CD4-positive, alpha-beta memory T cell (primary cell): Measurements from ENCODE around the gene IL1RL2. TPM values are rescaled to one million over a fixed set of nuclear protein-coding genes. Genes with fewer than 3 reads are reported as not detected.

Experiments used
- CTCF ChIA-PET: fragments of 350-600 bp; sonication (Branson Sonifier 250); formaldehyde crosslinking; loops from one replicate; lab custom pipeline; 2021; ENCODE audit warnings: inconsistent platforms; ENCODE audit not compliant: partially characterized antibody; lab: Charles Lee
- POLR2A ChIA-PET: fragments of 350-600 bp; sonication (Branson Sonifier 250); formaldehyde crosslinking; loops from one replicate; lab custom pipeline; 2021; ENCODE audit not compliant: partially characterized antibody; lab: Charles Lee
- DNase-seq, 5 donors: peaks; one replicate each; pipeline versions ENCODE4 v3.0.0 to v3.0.0-alpha.2; 2020 to 2022; ENCODE audit warnings: mixed read lengths in 1 of 5
- H3K27ac ChIP-seq: one replicate; pipeline ENCODE4 v1.7.0; 2013; ENCODE audit warnings: low read depth, low read length
- H3K27me3 ChIP-seq: 2 replicates; pipeline ENCODE4 v1.7.0; 2013; ENCODE audit warnings: mild to moderate bottlenecking, low read length, moderate library complexity; ENCODE audit not compliant: insufficient read depth
- H3K36me3 ChIP-seq: 2 replicates; pipeline ENCODE4 v1.7.0; 2013; ENCODE audit warnings: mild to moderate bottlenecking, low read length, moderate library complexity; ENCODE audit not compliant: insufficient read depth
- H3K4me1 ChIP-seq: 2 replicates; pipeline ENCODE4 v1.7.0; 2013; ENCODE audit warnings: mild to moderate bottlenecking, low read length, moderate library complexity; ENCODE audit not compliant: insufficient read depth
- H3K4me3 ChIP-seq, 2 donors: one replicate each; pipeline ENCODE4 v1.7.0; 2013; ENCODE audit warnings: low read length in 2 of 2, mild to moderate bottlenecking in 1 of 2
- H3K9me3 ChIP-seq, 2 donors: one replicate each; pipeline ENCODE4 v1.7.0; 2013; ENCODE audit warnings: low read length in 2 of 2, control low read depth in 1 of 2; ENCODE audit not compliant: control insufficient read depth in 1 of 2
- H3K27ac Mint-ChIP-seq, 7 donors: one replicate each; pipeline ENCODE4 v1.8.0; 2020 to 2021; ENCODE audit warnings: mixed read lengths in 7 of 7, mild to moderate bottlenecking in 6 of 7, inconsistent platforms in 3 of 7, moderate library complexity in 3 of 7
- H3K27me3 Mint-ChIP-seq, 2 donors: one replicate each; pipeline ENCODE4 v1.8.0; 2020 to 2021; ENCODE audit warnings: mixed read lengths in 2 of 2
- H3K36me3 Mint-ChIP-seq, 2 donors: one replicate each; pipeline ENCODE4 v1.8.0; 2020 to 2021; ENCODE audit warnings: mixed read lengths in 2 of 2, inconsistent platforms in 1 of 2, mild to moderate bottlenecking in 1 of 2
- H3K4me1 Mint-ChIP-seq, 4 donors: one replicate each; pipeline ENCODE4 v1.8.0; 2020 to 2021; ENCODE audit warnings: mixed read lengths in 4 of 4, mild to moderate bottlenecking in 1 of 4
- H3K4me3 Mint-ChIP-seq, 8 donors: one replicate each; pipeline ENCODE4 v1.8.0; 2020 to 2021; ENCODE audit warnings: mixed read lengths in 8 of 8, mild to moderate bottlenecking in 7 of 8, moderate library complexity in 6 of 8, inconsistent platforms in 3 of 8
- H3K9me3 Mint-ChIP-seq, 8 donors: one replicate each; pipeline ENCODE4 v1.8.0; 2020 to 2021; ENCODE audit warnings: mixed read lengths in 8 of 8, mild to moderate bottlenecking in 5 of 8, inconsistent platforms in 3 of 8, moderate library complexity in 1 of 8
- intact Hi-C: fragments of 100-400 bp; cut with micrococcal nuclease; formaldehyde crosslinking; loops from one replicate; pipeline ENCODE4 v1.15.1; 2023
- polyA plus RNA-seq, 2 donors: library from polyadenylated mRNA; unstranded; fragments of 300-500 nt; fragmentation: Illumina TruSeq; gene quantifications; one replicate each; pipeline ENCODE4 v1.2.3, GENCODE V29; 2021
- total RNA-seq, 2 experiments: library from RNA; stranded (reverse); gene quantifications; one replicate each; pipeline ENCODE4 v1.2.3, GENCODE V29; 2021

The IL1RL2 gene
- total and polyA plus RNA-seq, 4 experiments from 2014 or later = 0.23 TPM; not detected in 3

- no peaks in the 10 kb centered on the region for H3K9me3 ChIP-seq
- intact Hi-C loops = no loop called here
- no peaks in the 10 kb centered on the region for H3K27me3 Mint-ChIP-seq
- no peak overlapping the region for H3K4me3 Mint-ChIP-seq
- CTCF ChIA-PET = interaction anchor here (1.1 to 1.4 kb wide), 2 partner anchors 16 kb away, joined by 3 read pairs; no protein-coding TSS in a partner anchor
- no peak overlapping the region for H3K27ac ChIP-seq
- H3K4me1 Mint-ChIP-seq = no peaks in the 10 kb centered on the region
- H3K4me3 ChIP-seq = no peak overlapping the region
- no peak overlapping the region for H3K27ac Mint-ChIP-seq
- peaks cover 0 to 10% (median 2%) of the 10 kb centered on the region in 8 donors for H3K9me3 Mint-ChIP-seq
- no peak for DNase-seq
- H3K36me3 ChIP-seq = no peaks in the 10 kb centered on the region
- POLR2A ChIA-PET = no interaction called here
- H3K27me3 ChIP-seq = no peaks in the 10 kb centered on the region
- no peaks in the 10 kb centered on the region for H3K36me3 Mint-ChIP-seq
- H3K4me1 ChIP-seq = no peaks in the 10 kb centered on the region
Observed at GRCh38 chr2:102208774-102209173, 22.0 kb downstream of the IL1RL2 start.

DNA sequence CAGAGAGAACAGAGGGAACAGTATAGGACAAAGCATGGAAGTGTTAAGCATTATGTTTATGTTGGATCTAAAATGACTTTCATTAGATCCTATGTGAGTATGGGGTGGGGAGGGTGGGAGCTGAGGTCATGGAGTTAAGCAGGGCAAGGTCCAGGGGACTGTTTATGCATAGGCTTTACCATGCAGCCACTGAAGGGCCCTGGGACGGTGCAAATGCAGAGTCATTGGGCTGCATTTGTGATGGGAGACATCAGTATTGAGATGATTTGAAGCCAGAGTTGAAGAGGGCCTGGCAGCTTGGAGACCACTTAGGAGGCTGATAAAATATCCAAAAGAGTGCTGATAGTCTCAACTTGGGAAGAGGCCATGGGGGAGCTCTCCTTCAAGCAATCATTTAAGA lies 22.7 kb downstream of the IL1RL2 start:
- DNase-seq = no peak
- Histone ChIP-seq H3K36me3 (no peaks in the 10 kb centered on the region), H3K9me3 (no peaks in the 10 kb centered on the region), H3K4me3 (no peak overlapping the region), H3K27me3 (no peaks in the 10 kb centered on the region), H3K27ac (no peak overlapping the region), H3K4me1 (no peaks in the 10 kb centered on the region)
- Mint-ChIP-seq H3K4me1 (no peaks in the 10 kb centered on the region), H3K36me3 (no peaks in the 10 kb centered on the region), H3K27ac (no peak overlapping the region), H3K4me3 (no peak overlapping the region), H3K9me3 (peaks cover 0 to 9% (median 2%) of the 10 kb centered on the region in 8 donors), H3K27me3 (no peaks in the 10 kb centered on the region)
- intact Hi-C loops = no loop called here
- ChIA-PET CTCF (interaction anchor here (0.9 to 1.4 kb wide), 3 partner anchors 17 to 189 kb away, joined by 3 to 8 read pairs (median 3); no protein-coding TSS in a partner anchor), POLR2A (no interaction called here)

DNA sequence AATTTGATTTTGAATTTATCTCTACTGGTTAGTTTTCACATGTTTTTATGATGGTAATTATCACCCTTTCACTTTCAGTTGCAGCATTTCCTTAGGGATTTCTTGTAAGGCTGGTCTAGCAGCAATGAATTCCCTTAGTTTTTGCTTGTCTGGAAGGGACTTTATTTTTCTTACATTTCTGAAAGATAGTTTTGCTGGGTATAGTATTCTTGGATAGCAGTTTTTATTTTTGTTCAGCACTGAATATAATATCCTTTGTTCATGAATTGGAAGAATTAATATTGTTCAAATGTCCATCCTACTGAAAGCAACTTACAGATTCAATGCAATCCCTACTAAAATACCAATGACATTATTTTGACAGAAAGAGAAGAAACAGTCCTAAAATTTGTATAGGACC lies 30.2 kb downstream of the IL1RL2 start:
- Mint-ChIP-seq H3K27ac (no peak overlapping the region), H3K36me3 (peaks cover 20 to 31% of the 10 kb centered on the region in 2 donors), H3K27me3 (no peaks in the 10 kb centered on the region), H3K4me3 (no peak overlapping the region), H3K9me3 (peaks cover 10 to 42% (median 37%) of the 10 kb centered on the region in 8 donors), H3K4me1 (peaks cover 13 to 23% (median 16%) of the 10 kb centered on the region in 4 donors)
- Histone ChIP-seq H3K9me3 (peaks cover 0 to 4% of the 10 kb centered on the region in 2 donors), H3K27me3 (no peaks in the 10 kb centered on the region), H3K4me1 (peaks cover 16% of the 10 kb centered on the region), H3K36me3 (no peaks in the 10 kb centered on the region), H3K27ac (no peak overlapping the region), H3K4me3 (no peak overlapping the region)
- DNase-seq = no peak
- ChIA-PET POLR2A (no interaction called here), CTCF (no interaction called here)
- intact Hi-C loops = no loop called here

GRCh38 chr2:102224824-102225739 lies 38.3 kb downstream of the IL1RL2 start:
- no peak overlapping the region for H3K4me3 Mint-ChIP-seq

DNA sequence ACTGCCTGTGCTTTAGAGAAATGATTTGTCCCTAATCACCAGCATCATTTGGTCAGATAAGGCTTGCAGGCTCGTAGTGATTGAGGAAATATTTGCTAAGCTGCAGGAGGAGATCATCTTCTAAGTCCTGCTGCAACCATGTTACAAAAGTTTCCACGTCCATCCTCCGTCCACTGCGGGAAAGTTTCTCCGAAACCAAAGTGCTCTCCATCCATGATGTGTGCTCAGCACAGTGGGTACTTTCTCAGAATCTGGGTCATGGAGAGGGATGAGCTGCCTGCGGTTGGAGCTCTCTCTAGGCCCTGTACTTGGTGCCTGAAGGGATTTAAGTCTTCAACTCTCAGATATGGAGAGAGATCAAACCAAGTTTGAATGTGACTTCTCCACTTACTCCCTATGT lies 39.3 kb downstream of the IL1RL2 start:
- H3K27ac Mint-ChIP-seq = peak overlapping the region in 5 of 7 donors; percentile 12 to 83 (median 66)
- H3K4me1 Mint-ChIP-seq = peaks cover 7 to 18% (median 12%) of the 10 kb centered on the region in 4 donors
- H3K4me3 Mint-ChIP-seq = no peak overlapping the region
- H3K27me3 ChIP-seq = no peaks in the 10 kb centered on the region
- no peaks in the 10 kb centered on the region for H3K27me3 Mint-ChIP-seq
- no peaks in the 10 kb centered on the region for H3K36me3 Mint-ChIP-seq
- H3K27ac ChIP-seq = no peak overlapping the region
- no peaks in the 10 kb centered on the region for H3K9me3 ChIP-seq
- ChIA-PET CTCF (interaction anchor here (0.7 to 1.3 kb wide), 3 partner anchors 9 to 25 kb away, joined by 3 to 5 read pairs (median 5); no protein-coding TSS in a partner anchor), POLR2A (interaction anchor here (1.0 kb wide), 1 partner anchor 26 kb away, joined by 3 read pairs; no protein-coding TSS in a partner anchor)
- H3K36me3 ChIP-seq = no peaks in the 10 kb centered on the region
- no peak overlapping the region for H3K4me3 ChIP-seq
- peaks cover 20% of the 10 kb centered on the region for H3K4me1 ChIP-seq
- H3K9me3 Mint-ChIP-seq = peaks cover 0 to 3% (median 0%) of the 10 kb centered on the region in 8 donors
- DNase-seq = no peak
- intact Hi-C loops = no loop called here

More at GRCh38 chr2:102224824-102225739, 38.3 kb downstream of the IL1RL2 start:
- no peaks in the 10 kb centered on the region for H3K27me3 Mint-ChIP-seq
- DNase-seq = no peak
- Histone ChIP-seq H3K27me3 (no peaks in the 10 kb centered on the region), H3K9me3 (no peaks in the 10 kb centered on the region), H3K36me3 (no peaks in the 10 kb centered on the region), H3K4me3 (no peak overlapping the region), H3K27ac (no peak overlapping the region), H3K4me1 (peaks cover 20% of the 10 kb centered on the region)
- ChIA-PET POLR2A (no interaction called here), CTCF (no interaction called here)
- H3K4me1 Mint-ChIP-seq = peaks cover 7 to 18% (median 12%) of the 10 kb centered on the region in 4 donors
- peaks cover 0 to 3% (median 0%) of the 10 kb centered on the region in 8 donors for H3K9me3 Mint-ChIP-seq
- peaks cover 0 to 2% of the 10 kb centered on the region in 2 donors for H3K36me3 Mint-ChIP-seq
- intact Hi-C loops = no loop called here
- H3K27ac Mint-ChIP-seq = no peak overlapping the region

DNA sequence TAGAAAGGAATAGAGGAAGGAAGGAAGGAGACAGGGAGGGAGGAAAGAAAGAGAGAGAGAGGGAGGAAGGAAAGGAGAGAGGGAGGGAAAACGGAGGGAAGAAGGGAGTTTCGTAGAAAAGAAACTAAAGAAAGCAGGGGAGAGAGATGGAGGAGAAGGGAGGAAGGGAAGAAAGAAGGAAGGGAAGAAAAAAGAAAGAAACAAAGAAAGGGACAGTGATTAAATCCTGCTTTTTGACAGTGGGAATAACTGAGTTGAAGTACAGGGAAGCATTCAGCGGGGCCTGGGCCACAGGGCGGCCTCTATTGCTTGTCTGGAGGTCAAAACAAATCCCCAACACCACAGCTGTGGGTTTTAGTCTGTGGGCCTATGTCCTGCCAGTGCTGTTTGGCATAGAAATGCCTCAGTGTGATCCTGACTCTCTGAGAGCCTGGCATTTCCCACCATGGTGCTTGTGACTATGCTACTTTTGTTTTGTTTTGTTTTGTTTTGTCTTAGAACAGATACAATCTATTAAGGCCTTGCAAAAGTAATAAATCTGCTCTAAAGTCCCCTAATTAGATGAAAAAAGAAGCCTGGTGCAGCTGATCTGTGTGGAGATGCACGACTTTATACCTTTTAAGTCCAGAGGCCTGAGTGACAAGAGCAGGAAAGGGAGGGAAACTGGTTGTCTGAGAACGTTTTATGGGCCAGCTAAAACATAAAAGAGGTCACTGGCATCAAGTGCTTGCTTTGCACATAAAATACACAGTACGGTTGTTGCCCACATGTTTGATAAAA lies 40.0 kb downstream of the IL1RL2 start:
- intact Hi-C loops = no loop called here
- H3K27ac Mint-ChIP-seq = peak overlapping the region; percentile 63 to 92 (median 83)
- DNase-seq = no peak
- H3K4me3 ChIP-seq = no peak overlapping the region
- ChIA-PET CTCF (interaction anchor here (0.7 to 1.3 kb wide), 3 partner anchors 8 to 25 kb away, joined by 3 to 5 read pairs (median 5); no protein-coding TSS in a partner anchor), POLR2A (interaction anchor here (1.0 kb wide), 1 partner anchor 25 kb away, joined by 3 read pairs; no protein-coding TSS in a partner anchor)
- no peaks in the 10 kb centered on the region for H3K36me3 ChIP-seq
- no peaks in the 10 kb centered on the region for H3K9me3 ChIP-seq
- H3K36me3 Mint-ChIP-seq = no peaks in the 10 kb centered on the region
- H3K27me3 Mint-ChIP-seq = no peaks in the 10 kb centered on the region
- no peaks in the 10 kb centered on the region for H3K27me3 ChIP-seq
- no peak overlapping the region for H3K27ac ChIP-seq
- H3K4me1 Mint-ChIP-seq = peaks cover 7 to 18% (median 12%) of the 10 kb centered on the region in 4 donors
- H3K4me1 ChIP-seq = peaks cover 20% of the 10 kb centered on the region
- H3K4me3 Mint-ChIP-seq = peak overlapping the region in 2 of 8 donors; percentile 17
- H3K9me3 Mint-ChIP-seq = peaks cover 0 to 3% (median 0%) of the 10 kb centered on the region in 8 donors
